ENCODE results near the gene GRAP. TPM values are rescaled to one million over a fixed set of nuclear protein-coding genes. Genes with fewer than 3 reads are reported as not detected.

Gene GRAP
- polyA plus RNA-seq, 4 donors: 5.2 to 7.2 (median 6.3) TPM

DNA sequence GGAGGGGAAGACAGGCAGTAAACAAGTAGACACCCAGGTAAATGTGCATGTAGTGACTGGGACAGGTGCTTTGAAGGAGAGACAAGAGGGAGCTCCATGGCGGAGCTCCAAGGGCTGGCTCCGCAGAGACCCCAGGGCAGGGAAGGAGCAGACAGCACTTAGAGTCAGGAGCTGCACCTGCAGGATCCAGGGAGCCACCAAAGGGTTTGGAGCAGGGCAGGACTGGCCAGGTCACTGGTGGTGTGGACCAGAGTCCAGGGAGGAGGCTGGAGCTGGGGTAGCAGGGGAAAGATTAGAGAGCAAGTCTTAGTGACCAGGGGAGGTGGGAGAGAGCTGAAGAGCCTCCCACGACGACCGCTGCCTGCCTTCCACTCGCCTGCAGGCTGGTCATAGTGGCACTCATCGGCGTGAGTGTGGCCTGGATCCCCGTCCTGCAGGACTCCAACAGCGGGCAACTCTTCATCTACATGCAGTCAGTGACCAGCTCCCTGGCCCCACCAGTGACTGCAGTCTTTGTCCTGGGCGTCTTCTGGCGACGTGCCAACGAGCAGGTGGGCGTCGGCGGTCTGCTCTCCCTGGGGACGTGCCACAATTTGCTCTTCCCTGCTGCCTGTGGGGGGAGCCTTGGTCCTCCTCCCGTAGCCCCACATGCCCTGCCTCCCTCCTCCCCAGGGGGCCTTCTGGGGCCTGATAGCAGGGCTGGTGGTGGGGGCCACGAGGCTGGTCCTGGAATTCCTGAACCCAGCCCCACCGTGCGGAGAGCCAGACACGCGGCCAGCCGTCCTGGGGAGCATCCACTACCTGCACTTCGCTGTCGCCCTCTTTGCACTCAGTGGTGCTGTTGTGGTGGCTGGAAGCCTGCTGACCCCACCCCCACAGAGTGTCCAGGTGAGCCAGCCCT, 27.5 kb downstream of the GRAP start:
- DNase-seq (ENCODE audit: low read depth in 4 of 4, low spot score in 2 of 4): no peak

GRCh38 chr17:19018600-19018950, 28.2 kb downstream of the GRAP start:
- DNase-seq (ENCODE audit: low read depth in 4 of 4, low spot score in 2 of 4): no peak

GRCh38 chr17:19017804-19018599, 28.8 kb downstream of the GRAP start:
- no peak for DNase-seq (ENCODE audit: low read depth in 4 of 4, low spot score in 2 of 4)

DNA sequence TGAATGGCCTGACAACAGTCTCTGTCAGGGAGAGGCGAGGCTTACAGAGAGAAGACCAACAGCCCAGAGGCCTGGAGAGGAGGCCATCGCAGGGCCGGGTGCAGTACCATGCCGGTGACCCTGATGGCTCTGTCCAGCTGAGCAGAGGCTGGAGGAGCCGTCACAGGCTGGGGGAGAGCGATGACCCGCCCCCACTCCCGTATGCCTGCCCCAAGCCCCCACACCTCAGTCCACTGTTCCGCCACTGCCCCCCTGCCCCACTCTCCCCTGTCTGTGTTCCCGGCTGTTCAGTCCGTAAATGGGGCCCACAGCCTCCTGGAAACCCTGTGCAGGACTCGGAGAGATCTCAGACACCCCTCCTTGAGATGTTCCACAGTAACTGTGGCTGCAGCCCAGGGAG, 29.4 kb downstream of the GRAP start:
- no peak for DNase-seq (ENCODE audit: low read depth in 4 of 4, low spot score in 2 of 4)

DNA sequence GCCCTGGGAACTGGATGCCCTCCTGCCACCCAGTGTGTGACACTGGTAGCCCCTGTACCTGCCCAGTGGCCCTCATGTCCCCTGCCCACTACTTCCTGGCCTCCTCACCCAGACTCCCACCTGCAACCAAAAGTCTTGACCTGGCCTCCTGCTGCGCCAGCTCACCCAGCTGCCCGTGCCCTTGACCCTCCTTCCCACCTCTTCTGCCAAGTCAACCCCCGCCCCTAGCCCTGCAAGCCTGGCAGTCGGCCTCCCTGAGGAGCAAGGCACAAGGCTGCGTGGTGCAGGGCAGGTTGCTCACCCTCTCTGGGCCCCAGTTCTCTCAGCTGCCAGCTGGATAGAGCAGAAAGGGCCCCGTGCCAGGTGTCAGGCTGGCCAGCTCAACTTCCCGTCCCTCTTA, 29.9 kb downstream of the GRAP start:
- DNase-seq (ENCODE audit: low read depth in 4 of 4, low spot score in 2 of 4): no peak

DNA sequence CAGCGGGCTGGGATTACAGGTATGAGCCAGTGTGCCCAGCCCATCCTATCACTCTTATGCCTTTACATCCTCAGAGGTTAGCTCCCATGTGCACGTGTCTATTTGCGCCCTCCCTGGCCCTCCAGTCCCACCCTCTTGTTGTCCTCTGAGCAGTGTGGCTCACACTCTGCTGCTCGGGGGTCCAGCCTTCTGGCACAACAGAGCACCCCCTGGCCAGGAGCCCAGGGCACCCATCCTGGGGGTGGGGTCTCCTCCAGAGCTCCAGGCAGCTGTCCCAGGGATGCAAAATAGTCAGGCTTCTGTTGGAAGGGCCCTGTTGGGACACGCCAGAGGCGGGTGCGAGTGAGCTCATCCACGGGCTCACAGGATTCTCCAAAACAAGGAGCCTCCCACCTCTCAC, 30.5 kb downstream of the GRAP start:
- DNase-seq (ENCODE audit: low read depth in 4 of 4, low spot score in 2 of 4): no peak

DNA sequence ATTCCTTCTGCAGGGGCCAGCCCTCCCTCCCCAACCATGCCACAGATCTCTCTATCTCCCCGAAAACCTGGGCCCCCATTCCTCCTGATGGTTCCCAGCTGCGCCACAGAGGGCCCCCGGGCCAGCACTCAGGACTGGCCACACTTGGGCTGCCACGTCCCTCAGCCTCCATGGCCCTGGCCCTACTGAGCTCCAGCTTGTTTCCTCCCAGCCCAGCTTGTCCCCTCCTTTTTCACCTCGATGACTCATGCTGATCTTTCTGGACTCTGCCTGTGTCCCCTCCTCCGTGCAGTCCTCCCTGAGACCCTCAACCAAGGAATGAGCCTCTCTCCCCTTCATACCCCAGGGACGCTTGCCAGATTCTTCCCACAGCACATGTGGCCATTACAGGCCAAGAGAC, 31.3 kb downstream of the GRAP start:
- DNase-seq (ENCODE audit: low read depth in 4 of 4, low spot score in 2 of 4): no peak

GRCh38 chr17:19014628-19015215, 32.0 kb downstream of the GRAP start:
- no peak for DNase-seq (ENCODE audit: low read depth in 4 of 4, low spot score in 2 of 4)

- DNase-seq (ENCODE audit: low read depth in 4 of 4, low spot score in 2 of 4): no peak
Observed at GRCh38 chr17:19013806-19014627, 32.7 kb downstream of the GRAP start.

- DNase-seq (ENCODE audit: low read depth in 4 of 4, low spot score in 2 of 4): no peak
Observed at GRCh38 chr17:19013226-19013625, 33.5 kb downstream of the GRAP start.

DNA sequence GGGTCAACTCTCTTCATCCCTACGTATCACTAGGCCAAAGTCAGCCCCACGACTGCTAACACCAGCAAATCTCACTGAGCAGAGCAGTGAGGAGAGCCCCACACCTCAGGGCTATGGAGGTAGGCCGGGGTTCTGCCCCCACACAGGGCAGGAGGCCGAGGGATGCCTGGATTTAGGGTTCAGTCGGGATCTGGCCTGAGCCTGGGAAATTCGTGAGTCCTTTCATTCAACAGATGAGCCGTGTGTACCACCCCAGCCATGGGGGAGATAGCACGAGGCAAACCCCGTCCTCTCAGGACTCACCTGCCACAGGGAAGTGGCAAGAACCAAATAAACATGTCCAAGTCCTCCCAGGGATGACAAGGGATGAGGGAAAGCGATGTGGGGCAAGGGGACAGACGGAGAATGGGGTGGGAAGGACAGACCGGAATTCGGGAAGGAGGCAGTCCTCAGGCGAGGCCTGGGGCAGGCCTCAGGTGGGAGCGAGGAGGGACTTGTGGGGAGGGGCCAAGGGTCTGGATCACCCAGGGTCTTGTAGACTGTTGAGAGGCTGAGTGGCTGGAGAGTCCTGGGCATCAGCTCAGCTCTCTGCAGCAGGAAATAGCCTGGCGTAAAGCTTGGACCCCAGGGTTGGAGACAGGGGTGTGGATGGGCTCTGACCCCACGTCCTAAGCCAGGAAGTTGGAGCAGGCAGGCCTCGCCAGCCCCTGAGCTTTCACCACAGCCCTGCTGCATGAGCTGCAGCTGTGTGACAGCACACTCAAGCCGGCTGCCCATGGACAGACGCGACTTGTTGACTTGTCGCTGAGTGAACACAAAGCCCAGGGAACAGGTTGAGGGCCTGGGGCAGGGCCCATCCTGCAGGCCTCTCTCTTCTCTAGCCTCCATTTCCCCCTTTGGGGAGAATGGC, 34.3 kb downstream of the GRAP start:
- DNase-seq (ENCODE audit: low read depth in 4 of 4, low spot score in 2 of 4): no peak

GRCh38 chr17:19011581-19011980, 35.2 kb downstream of the GRAP start:
- no peak for DNase-seq (ENCODE audit: low read depth in 4 of 4, low spot score in 2 of 4)

GRCh38 chr17:19010729-19011505, 35.8 kb downstream of the GRAP start:
- no peak for DNase-seq (ENCODE audit: low read depth in 4 of 4, low spot score in 2 of 4)

DNA sequence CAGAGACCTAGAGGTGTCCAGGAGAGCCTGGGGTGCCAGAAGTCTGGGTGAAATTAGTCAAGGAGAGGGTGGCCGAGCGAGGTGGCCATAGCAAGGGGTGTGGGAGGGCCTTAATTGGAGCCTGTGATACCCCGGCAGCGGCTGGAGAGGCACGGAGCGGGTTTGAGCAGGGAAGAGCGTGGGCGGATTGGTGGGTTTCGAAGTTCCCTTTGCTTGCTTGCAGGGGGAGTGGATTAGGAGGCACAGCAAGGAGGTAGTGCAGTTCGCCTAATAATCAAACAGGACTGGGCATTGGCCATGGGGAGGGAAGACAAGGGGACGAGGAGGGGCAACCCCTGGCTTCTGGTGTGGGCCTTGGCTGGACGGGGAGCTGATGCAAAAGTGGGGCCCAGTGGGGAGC, 36.8 kb downstream of the GRAP start:
- no peak for DNase-seq (ENCODE audit: low read depth in 4 of 4, low spot score in 2 of 4)

DNA sequence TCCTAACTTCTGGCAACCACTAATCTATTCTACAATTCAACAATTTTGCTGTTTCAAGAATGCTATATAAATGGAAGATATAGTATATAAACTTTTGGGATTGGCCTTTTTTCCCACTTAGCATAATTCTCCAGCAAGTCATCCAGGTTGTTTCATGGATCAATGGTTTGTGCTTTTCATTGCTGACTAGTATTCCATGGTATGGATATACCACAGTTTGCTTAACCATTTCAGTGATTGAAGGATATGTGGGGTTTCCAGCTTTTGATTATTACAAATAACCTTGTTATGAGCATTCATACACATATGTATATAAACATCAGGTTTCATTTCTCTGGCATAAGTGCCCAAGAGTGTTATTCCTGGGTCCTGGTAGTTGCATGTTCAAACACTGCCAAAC, 40.1 kb downstream of the GRAP start:
- DNase-seq (ENCODE audit: low read depth in 4 of 4, low spot score in 2 of 4): no peak

GRCh38 chr17:19005789-19006430, 40.8 kb downstream of the GRAP start:
- DNase-seq (ENCODE audit: low read depth in 4 of 4, low spot score in 2 of 4): no peak

DNA sequence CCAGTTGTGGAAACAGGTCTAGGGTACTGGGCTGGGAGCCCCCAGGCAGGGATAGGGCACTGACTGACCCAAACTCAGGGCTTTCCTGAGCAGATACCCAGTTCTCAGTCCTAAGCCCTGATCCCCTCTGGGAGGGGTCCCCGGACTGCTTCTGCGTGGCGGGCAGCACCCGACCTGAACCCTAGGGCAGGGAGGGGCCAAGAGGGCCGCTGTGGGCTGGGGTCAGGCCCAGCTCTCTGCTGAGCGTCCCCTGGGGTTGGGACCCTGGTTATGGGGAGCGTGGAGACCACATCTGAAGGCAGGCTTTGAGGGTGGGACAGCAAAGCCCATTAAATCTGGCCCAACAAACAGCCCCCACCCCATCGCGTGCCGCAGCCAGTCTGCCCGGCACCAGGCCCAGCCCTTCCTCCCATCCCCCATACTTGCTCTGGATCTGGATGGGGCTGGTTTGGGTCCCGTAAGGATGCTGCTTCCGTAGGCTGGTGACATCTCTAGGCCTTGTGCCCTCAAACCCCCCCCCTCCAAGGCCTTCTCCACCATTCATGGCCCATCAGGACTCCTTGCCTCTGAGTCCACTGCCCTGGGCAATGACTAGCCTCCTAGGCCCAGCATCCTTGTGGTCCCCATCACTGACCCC, 41.5 kb downstream of the GRAP start:
- DNase-seq (ENCODE audit: low read depth in 4 of 4, low spot score in 2 of 4): no peak

All from left renal cortex interstitium (tissue), 4 donors.